Keratinocyte (primary cell): ENCODE measurements around the gene ANGPTL8.

Source experiments
- EZH2 ChIP-seq: IDR thresholded peaks from one replicate; pipeline ENCODE4 v1.6.1; 2012; ENCODE audit warnings: inconsistent platforms, mild to moderate bottlenecking, low read length, moderate library complexity
- TF ChIP-seq, protein P1 (sequence below), 3 experiments: IDR thresholded peaks in 1 of 3; conservative IDR thresholded peaks in 1 of 3; optimal IDR thresholded peaks in 1 of 3; 2 replicates in 2 of 3; 3 replicates in 1 of 3; pipeline versions ENCODE3 to v1.5.1; 2011; ENCODE audit warnings: low read length in 3 of 3, mild to moderate bottlenecking in 3 of 3, moderate library complexity in 2 of 3, control low read depth in 1 of 3, inconsistent platforms in 1 of 3; ENCODE audit not compliant: insufficient read depth in 2 of 3; ENCODE audit errors: extremely low read depth in 1 of 3

DNA sequence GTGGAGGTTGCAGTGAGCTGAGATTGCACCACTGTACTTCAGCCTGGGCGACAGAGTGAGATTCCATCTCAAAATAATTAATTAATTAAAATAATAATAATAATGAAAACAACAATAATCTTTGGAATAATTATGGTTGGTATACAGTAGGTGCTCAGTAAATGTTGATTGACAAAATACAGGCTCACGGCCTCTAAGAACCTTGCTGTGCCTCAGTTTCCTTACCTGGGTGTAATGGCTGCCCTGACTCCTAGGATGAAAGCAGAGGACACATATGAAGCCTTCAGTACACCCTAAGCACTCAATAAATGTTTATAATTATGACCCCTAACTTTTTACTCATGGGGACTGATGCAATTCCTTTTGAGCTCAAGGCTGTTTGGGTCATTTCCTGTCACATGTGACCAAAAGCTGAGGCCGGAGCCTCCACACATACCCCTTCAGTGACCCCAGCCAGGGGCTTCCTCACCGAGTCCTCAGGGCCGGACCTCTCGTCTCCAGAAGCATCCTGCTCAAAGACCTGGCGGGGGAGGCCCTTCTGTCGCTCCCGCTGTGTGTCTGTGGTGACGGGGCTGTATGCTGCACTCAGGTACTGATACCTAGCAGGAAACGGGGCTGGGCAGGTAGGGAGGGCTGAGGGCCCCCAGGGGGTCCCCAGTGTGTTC is 12.4 kb downstream of the ANGPTL8 start:
- TF ChIP-seq, protein P1, sequence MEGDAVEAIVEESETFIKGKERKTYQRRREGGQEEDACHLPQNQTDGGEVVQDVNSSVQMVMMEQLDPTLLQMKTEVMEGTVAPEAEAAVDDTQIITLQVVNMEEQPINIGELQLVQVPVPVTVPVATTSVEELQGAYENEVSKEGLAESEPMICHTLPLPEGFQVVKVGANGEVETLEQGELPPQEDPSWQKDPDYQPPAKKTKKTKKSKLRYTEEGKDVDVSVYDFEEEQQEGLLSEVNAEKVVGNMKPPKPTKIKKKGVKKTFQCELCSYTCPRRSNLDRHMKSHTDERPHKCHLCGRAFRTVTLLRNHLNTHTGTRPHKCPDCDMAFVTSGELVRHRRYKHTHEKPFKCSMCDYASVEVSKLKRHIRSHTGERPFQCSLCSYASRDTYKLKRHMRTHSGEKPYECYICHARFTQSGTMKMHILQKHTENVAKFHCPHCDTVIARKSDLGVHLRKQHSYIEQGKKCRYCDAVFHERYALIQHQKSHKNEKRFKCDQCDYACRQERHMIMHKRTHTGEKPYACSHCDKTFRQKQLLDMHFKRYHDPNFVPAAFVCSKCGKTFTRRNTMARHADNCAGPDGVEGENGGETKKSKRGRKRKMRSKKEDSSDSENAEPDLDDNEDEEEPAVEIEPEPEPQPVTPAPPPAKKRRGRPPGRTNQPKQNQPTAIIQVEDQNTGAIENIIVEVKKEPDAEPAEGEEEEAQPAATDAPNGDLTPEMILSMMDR (optimal IDR thresholded peaks at IDR 0.05 in 1 of 3, IDR thresholded peaks at IDR 0.05 in 1 of 3, conservative IDR thresholded peaks at IDR 0.05 in 1 of 3; ENCODE audit: extremely low read depth in 1 of 3, insufficient read depth in 2 of 3, low read length in 3 of 3) = no peak
- no peak for TF ChIP-seq EZH2
